Urothelium cell line (cell line): ENCODE measurements around the gene REV3L.
A peak's percentile ranks its signal among the peaks of the same experiment; 100 is the strongest.

ENCODE experiments used
- DNase-seq: peaks from one replicate; pipeline ENCODE4 v3.0.0; 2011; ENCODE audit warnings: low spot score, mixed read lengths
- FAIRE-seq: peaks from 2 replicates; lab custom pipeline; 2011; peaks lifted over from hg19 to GRCh38; lab: Jason Lieb, UNC

REV3L gene

GRCh38 chr6:111430605-111431376 lies 52.2 kb downstream of the REV3L start:
- no peak for DNase-seq
- FAIRE-seq = no peak

- DNase-seq = no peak
- no peak for FAIRE-seq
These were observed 53.4 kb downstream of the REV3L start for GRCh38 chr6:111429571-111429970.

GRCh38 chr6:111428811-111429210 lies 54.2 kb downstream of the REV3L start:
- DNase-seq (no peak), FAIRE-seq (no peak)

- DNase-seq (peak; percentile 26), FAIRE-seq (no peak)
These were observed 55.5 kb downstream of the REV3L start for GRCh38 chr6:111427341-111428116.

- FAIRE-seq (no peak), DNase-seq (no peak)
These were observed 58.8 kb downstream of the REV3L start for GRCh38 chr6:111423960-111424846.

- FAIRE-seq (no peak), DNase-seq (no peak)
These were observed 59.9 kb downstream of the REV3L start for GRCh38 chr6:111423055-111423633.

- DNase-seq = no peak
- FAIRE-seq = no peak
These were observed 63.9 kb downstream of the REV3L start for GRCh38 chr6:111418971-111419693.

- DNase-seq (no peak), FAIRE-seq (no peak)
These were observed 65.1 kb downstream of the REV3L start for GRCh38 chr6:111417946-111418345.

GRCh38 chr6:111417181-111417585 lies 65.8 kb downstream of the REV3L start:
- FAIRE-seq (no peak), DNase-seq (no peak)

- FAIRE-seq (no peak), DNase-seq (no peak)
These were observed 66.5 kb downstream of the REV3L start for GRCh38 chr6:111416529-111416928.

- FAIRE-seq = no peak
- no peak for DNase-seq
These were observed 68.6 kb downstream of the REV3L start for GRCh38 chr6:111414373-111414772.

- no peak for DNase-seq
- FAIRE-seq = no peak
These were observed 70.9 kb downstream of the REV3L start for GRCh38 chr6:111411978-111412566.

GRCh38 chr6:111411046-111411445 lies 72.0 kb downstream of the REV3L start:
- DNase-seq (no peak), FAIRE-seq (no peak)

- no peak for DNase-seq
- FAIRE-seq = no peak
These were observed 72.6 kb downstream of the REV3L start for GRCh38 chr6:111410371-111410770.

- FAIRE-seq (no peak), DNase-seq (no peak)
These were observed 73.6 kb downstream of the REV3L start for GRCh38 chr6:111409430-111409829.

GRCh38 chr6:111407686-111408085 lies 75.3 kb downstream of the REV3L start:
- DNase-seq = no peak
- FAIRE-seq = no peak

GRCh38 chr6:111406200-111406721 lies 76.8 kb downstream of the REV3L start:
- no peak for FAIRE-seq
- DNase-seq = no peak

GRCh38 chr6:111403388-111403787 lies 79.6 kb downstream of the REV3L start:
- no peak for FAIRE-seq
- no peak for DNase-seq

- FAIRE-seq = no peak
- DNase-seq = no peak
These were observed 83.4 kb downstream of the REV3L start for GRCh38 chr6:111399626-111400025.

- FAIRE-seq = no peak
- DNase-seq = no peak
These were observed 94.3 kb downstream of the REV3L start for GRCh38 chr6:111388681-111389080.
